Mesenchymal stem cell (in vitro differentiated cells and primary cell): ENCODE results near the gene FOXB2.
A peak's percentile ranks its signal among the peaks of the same experiment; 100 is the strongest.

Experiments
- DNase-seq: peaks from one replicate; pipeline ENCODE4 v3.0.0-alpha.2; 2013
- H2AFZ ChIP-seq: one replicate; pipeline ENCODE4 v1.6.1; 2013; ENCODE audit warnings: low read depth, mild to moderate bottlenecking, control low read depth, inconsistent platforms, low read length, moderate library complexity
- H2AK5ac ChIP-seq: 2 replicates; pipeline ENCODE4 v1.6.1; 2013; ENCODE audit warnings: low read length, moderate library complexity, mild to moderate bottlenecking, inconsistent platforms; ENCODE audit not compliant: severe bottlenecking
- H2BK120ac ChIP-seq: one replicate; pipeline ENCODE4 v1.6.1; 2013; ENCODE audit warnings: low read depth, mild to moderate bottlenecking, inconsistent platforms, low read length, moderate library complexity
- H2BK12ac ChIP-seq, 2 experiments: one replicate each; pipeline ENCODE4 v1.6.1; 2013; ENCODE audit warnings: inconsistent platforms in 2 of 2, low read length in 2 of 2, mild to moderate bottlenecking in 2 of 2, moderate library complexity in 2 of 2, control low read depth in 1 of 2
- H2BK15ac ChIP-seq: one replicate; pipeline ENCODE4 v1.6.1; 2013; ENCODE audit warnings: mild to moderate bottlenecking, low read depth, inconsistent platforms; ENCODE audit not compliant: poor library complexity, severe bottlenecking
- H2BK5ac ChIP-seq: 2 replicates; pipeline ENCODE4 v1.6.1; 2013; ENCODE audit warnings: low read depth, mild to moderate bottlenecking, low read length, control low read depth, inconsistent platforms; ENCODE audit not compliant: poor library complexity, severe bottlenecking
- H3K14ac ChIP-seq, 2 experiments: one replicate each; pipeline ENCODE4 v1.6.1; 2013; ENCODE audit warnings: inconsistent platforms in 2 of 2, low read length in 2 of 2, control low read depth in 1 of 2, mild to moderate bottlenecking in 1 of 2, moderate library complexity in 1 of 2
- H3K18ac ChIP-seq, 2 experiments: one replicate each; pipeline ENCODE4 v1.6.1; 2013; ENCODE audit warnings: inconsistent platforms in 2 of 2, low read length in 2 of 2, control low read depth in 1 of 2, low read depth in 1 of 2, mild to moderate bottlenecking in 1 of 2
- H3K23ac ChIP-seq, 2 experiments: one replicate each; pipeline ENCODE4 v1.6.1; 2013; ENCODE audit warnings: inconsistent platforms in 2 of 2, low read length in 2 of 2, mild to moderate bottlenecking in 2 of 2, moderate library complexity in 2 of 2, control low read depth in 1 of 2
- H3K27ac ChIP-seq: 2 replicates; pipeline ENCODE4 v1.5.1; 2013; ENCODE audit warnings: mild to moderate bottlenecking, moderate library complexity, low read length, control low read depth, inconsistent platforms; ENCODE audit not compliant: poor library complexity, severe bottlenecking
- H3K27me3 ChIP-seq, 2 experiments: 2 replicates each; pipeline versions ENCODE4 v1.6.1 to v1.7.0; 2013; ENCODE audit warnings: low read length in 2 of 2, mild to moderate bottlenecking in 2 of 2, moderate library complexity in 2 of 2, control low read depth in 1 of 2, inconsistent platforms in 1 of 2; ENCODE audit not compliant: control insufficient read depth in 1 of 2, insufficient read depth in 1 of 2
- H3K36me3 ChIP-seq, 2 experiments: 2 replicates each; pipeline versions ENCODE4 v1.6.1 to v1.7.0; 2013; ENCODE audit warnings: low read length in 2 of 2, control low read depth in 1 of 2, inconsistent platforms in 1 of 2, low read depth in 1 of 2, mild to moderate bottlenecking in 1 of 2; ENCODE audit not compliant: insufficient read depth in 2 of 2, control insufficient read depth in 1 of 2
- H3K4ac ChIP-seq, 2 experiments: one replicate each; pipeline ENCODE4 v1.6.1; 2013; ENCODE audit warnings: inconsistent platforms in 2 of 2, low read length in 2 of 2, mild to moderate bottlenecking in 2 of 2, moderate library complexity in 2 of 2, control low read depth in 1 of 2, low read depth in 1 of 2
- H3K4me1 ChIP-seq: 2 replicates; pipeline ENCODE4 v1.6.1; 2013; ENCODE audit warnings: low read depth, low read length, control low read depth; ENCODE audit not compliant: control insufficient read depth, insufficient read depth
- H3K4me2 ChIP-seq: 2 replicates; pipeline ENCODE4 v1.6.1; 2013; ENCODE audit warnings: low read length, mild to moderate bottlenecking, inconsistent platforms; ENCODE audit not compliant: poor library complexity, severe bottlenecking
- H3K4me3 ChIP-seq, 2 experiments: 2 replicates each; pipeline versions ENCODE4 v1.5.1 to v1.7.0; 2013; ENCODE audit warnings: low read length in 2 of 2, mild to moderate bottlenecking in 2 of 2, control low read depth in 1 of 2, low read depth in 1 of 2; ENCODE audit not compliant: insufficient read depth in 1 of 2
- H3K79me1 ChIP-seq: replicated peaks from 2 replicates; pipeline ENCODE4 v1.6.1; 2013; ENCODE audit warnings: mild to moderate bottlenecking, control low read depth, low read length, inconsistent platforms; ENCODE audit not compliant: poor library complexity, severe bottlenecking
- H3K9ac ChIP-seq: 2 replicates; pipeline ENCODE4 v1.7.0; 2013; ENCODE audit warnings: mild to moderate bottlenecking, low read length, moderate library complexity
- H3K9me3 ChIP-seq: 2 replicates; pipeline ENCODE4 v1.7.0; 2013; ENCODE audit warnings: mild to moderate bottlenecking, low read length; ENCODE audit not compliant: control insufficient read depth
- H4K8ac ChIP-seq: one replicate; pipeline ENCODE4 v1.6.1; 2013; ENCODE audit warnings: inconsistent platforms, mild to moderate bottlenecking, low read length, moderate library complexity
- H4K91ac ChIP-seq: one replicate; pipeline ENCODE4 v1.6.1; 2013; ENCODE audit warnings: mild to moderate bottlenecking, low read length, inconsistent platforms
- WGBS: methylation state at CpG from one replicate; pipeline ENCODE4 v1.1.7; 2013; ENCODE audit warnings: mixed read lengths; 5-methylcytosine and 5-hydroxymethylcytosine counted together

Gene FOXB2

GRCh38 chr9:77018058-77018968 lies 1.1 kb upstream of the FOXB2 start:
- no peak overlapping the region for H3K27ac ChIP-seq
- no peak overlapping the region for H2AFZ ChIP-seq
- H2BK120ac ChIP-seq = no peak overlapping the region
- no peak overlapping the region for H4K8ac ChIP-seq
- peaks cover 3% of the 10 kb centered on the region for H3K9me3 ChIP-seq
- H2AK5ac ChIP-seq = no peak overlapping the region
- no peak overlapping the region for H3K14ac ChIP-seq
- no peak overlapping the region for H3K4ac ChIP-seq
- peaks cover 42% of the 10 kb centered on the region for H3K4me1 ChIP-seq
- WGBS = 2% methylated on average over 57 of the region's 64 CpGs
- no peak overlapping the region for H2BK5ac ChIP-seq
- H4K91ac ChIP-seq = no peak overlapping the region
- H3K18ac ChIP-seq = no peak overlapping the region
- no peak overlapping the region for H3K9ac ChIP-seq
- no peak for DNase-seq
- no peaks in the 10 kb centered on the region for H3K79me1 ChIP-seq
- H3K27me3 ChIP-seq = peaks cover 94 to 96% of the 10 kb centered on the region in 2 experiments
- H3K4me2 ChIP-seq = peak overlapping the region; percentile 44
- no peak overlapping the region for H2BK15ac ChIP-seq
- H2BK12ac ChIP-seq = no peak overlapping the region
- H3K23ac ChIP-seq = no peak overlapping the region
- H3K4me3 ChIP-seq = no peak overlapping the region
- H3K36me3 ChIP-seq = no peaks in the 10 kb centered on the region

- no peak overlapping the region for H3K14ac ChIP-seq
- H3K27me3 ChIP-seq = peaks cover 94 to 96% of the 10 kb centered on the region in 2 experiments
These were observed 553 bp upstream of the FOXB2 start for GRCh38 chr9:77018969-77019235.

GRCh38 chr9:77019926-77020412 lies 514 bp downstream of the FOXB2 start:
- Histone ChIP-seq H3K36me3 (no peaks in the 10 kb centered on the region), H3K23ac (no peak overlapping the region), H3K27me3 (peaks cover 94 to 96% of the 10 kb centered on the region in 2 experiments), H2BK120ac (no peak overlapping the region), H3K18ac (no peak overlapping the region), H3K9me3 (peaks cover 6% of the 10 kb centered on the region), H3K14ac (no peak overlapping the region), H3K4me2 (no peak overlapping the region), H4K8ac (no peak overlapping the region), H3K9ac (no peak overlapping the region), H4K91ac (no peak overlapping the region), H3K4me3 (no peak overlapping the region), H3K27ac (no peak overlapping the region), H3K4me1 (peaks cover 34% of the 10 kb centered on the region), H2AFZ (no peak overlapping the region), H3K4ac (no peak overlapping the region), H3K79me1 (no peaks in the 10 kb centered on the region), H2AK5ac (no peak overlapping the region), H2BK12ac (no peak overlapping the region), H2BK15ac (no peak overlapping the region), H2BK5ac (no peak overlapping the region)
- DNase-seq = no peak
- WGBS = 2% methylated on average over 24 of the region's 58 CpGs

More at GRCh38 chr9:77018969-77019235, 553 bp upstream of the FOXB2 start:
- no peak overlapping the region for H2BK15ac ChIP-seq
- no peaks in the 10 kb centered on the region for H3K79me1 ChIP-seq
- H3K4me2 ChIP-seq = peak overlapping the region; percentile 44
- no peak overlapping the region for H2AK5ac ChIP-seq
- no peak overlapping the region for H3K23ac ChIP-seq
- DNase-seq = no peak
- H3K27ac ChIP-seq = no peak overlapping the region
- H3K18ac ChIP-seq = no peak overlapping the region
- H3K36me3 ChIP-seq = no peaks in the 10 kb centered on the region
- H4K91ac ChIP-seq = no peak overlapping the region
- H2BK5ac ChIP-seq = no peak overlapping the region
- no peak overlapping the region for H3K4me3 ChIP-seq
- WGBS = 0% methylated on average over 12 of the region's 12 CpGs
- H2AFZ ChIP-seq = no peak overlapping the region
- no peak overlapping the region for H3K9ac ChIP-seq
- no peak overlapping the region for H3K4ac ChIP-seq
- H3K4me1 ChIP-seq = peaks cover 41% of the 10 kb centered on the region
- H4K8ac ChIP-seq = no peak overlapping the region
- H2BK120ac ChIP-seq = no peak overlapping the region
- no peak overlapping the region for H2BK12ac ChIP-seq
- H3K9me3 ChIP-seq = peaks cover 3% of the 10 kb centered on the region

GRCh38 chr9:77020413-77021290 lies 1.2 kb downstream of the FOXB2 start:
- Histone ChIP-seq H3K4ac (no peak overlapping the region), H3K79me1 (no peaks in the 10 kb centered on the region), H3K9ac (no peak overlapping the region), H3K23ac (peak overlapping the region in 1 of 2 experiments; percentile 64), H4K8ac (no peak overlapping the region), H4K91ac (no peak overlapping the region), H3K14ac (no peak overlapping the region), H3K27ac (no peak overlapping the region), H3K9me3 (peaks cover 6% of the 10 kb centered on the region), H3K4me3 (no peak overlapping the region), H3K36me3 (no peaks in the 10 kb centered on the region), H3K27me3 (peaks cover 93 to 96% of the 10 kb centered on the region in 2 experiments), H3K4me1 (peaks cover 31% of the 10 kb centered on the region), H2BK15ac (no peak overlapping the region), H2AFZ (no peak overlapping the region), H2AK5ac (no peak overlapping the region), H2BK120ac (no peak overlapping the region), H3K18ac (no peak overlapping the region), H2BK12ac (no peak overlapping the region), H2BK5ac (no peak overlapping the region), H3K4me2 (peak overlapping the region; percentile 27)
- WGBS = 1% methylated on average over 66 of the region's 75 CpGs
- DNase-seq = no peak
